Measurements from ENCODE around the gene CD58.

- TF ChIP-seq CTCF (IDR thresholded peaks at IDR 0.05): no peak
- TF ChIP-seq POLR2A (IDR thresholded peaks at IDR 0.05): no peak
Observed at GRCh38 chr1:116482490-116482889, 88.3 kb downstream of the CD58 start.
